GM12878 (cell line): ENCODE results near the gene C10orf143. TPM values are rescaled to one million over a fixed set of nuclear protein-coding genes. Genes with fewer than 3 reads are reported as not detected.

Experiments used
- ATAC-seq: fragments of 200-7000 bp; cut with Tn5 transposase; 3 replicates; pipeline ENCODE4 v1.9.1; 2020; ENCODE audit warnings: mild to moderate bottlenecking, moderate library complexity
- BruUV-seq: library from RNA; stranded (reverse); fragments of 400-500 nt; replicated peaks from 2 replicates; lab custom pipeline; 2021; lab: Mats Ljungman, UMichigan
- CTCF ChIA-PET: fragments of 300-600 bp; sonication (Branson Sonifier 250); formaldehyde crosslinking; extraction: SDS; loops from one replicate; lab custom pipeline; 2021; ENCODE audit warnings: inconsistent platforms; lab: Yijun Ruan, JAX
- POLR2A ChIA-PET: fragments of 350-600 bp; formaldehyde crosslinking; extraction: SDS; loops from one replicate; lab custom pipeline; 2021; ENCODE audit warnings: inconsistent platforms; lab: Charles Lee
- RAD21 ChIA-PET: fragments of 300-600 bp; sonication (Branson Sonifier 250); formaldehyde crosslinking; loops from one replicate; lab custom pipeline; 2023; ENCODE audit warnings: antibody characterized with exemption; ENCODE audit not compliant: unreplicated experiment; lab: Charles Lee
- SMC1A ChIA-PET: fragments of 300-600 bp; sonication (Branson Sonifier 250); formaldehyde crosslinking; loops from one replicate; lab custom pipeline; 2023; ENCODE audit not compliant: unreplicated experiment, uncharacterized antibody; lab: Charles Lee
- DNase-seq: peaks from one replicate; pipeline ENCODE4 v3.0.0-alpha.2; 2011; ENCODE audit warnings: low read depth, low spot score
- FAIRE-seq: peaks from 3 replicates; lab custom pipeline; 2011; peaks lifted over from hg19 to GRCh38; lab: Jason Lieb, UNC
- H2AFZ ChIP-seq: 2 replicates; pipeline ENCODE4 v1.6.0; 2011; ENCODE audit warnings: low read depth, low read length, control low read depth; ENCODE audit not compliant: control insufficient read depth
- H3K27ac ChIP-seq: 2 replicates; pipeline ENCODE4 v1.5.1; 2011; ENCODE audit warnings: control low read depth; ENCODE audit not compliant: control insufficient read depth, insufficient read depth
- H3K27me3 ChIP-seq, 2 experiments: replicated peaks in 1 of 2; 2 replicates each; pipeline versions ENCODE4 v1.6.0 to v1.6.1; 2011; ENCODE audit warnings: low read length in 1 of 2; ENCODE audit not compliant: control insufficient read depth in 2 of 2, insufficient read depth in 2 of 2
- H3K36me3 ChIP-seq, 2 experiments: 2 replicates each; pipeline ENCODE4 v1.5.1; 2011; ENCODE audit warnings: low read length in 1 of 2; ENCODE audit not compliant: control insufficient read depth in 2 of 2, insufficient read depth in 2 of 2
- H3K4me1 ChIP-seq: 2 replicates; pipeline ENCODE4 v1.6.1; 2011; ENCODE audit warnings: mild to moderate bottlenecking, low read length, moderate library complexity, mixed read lengths; ENCODE audit not compliant: control insufficient read depth, insufficient read depth
- H3K4me2 ChIP-seq: 2 replicates; pipeline ENCODE4 v1.6.0; 2011; ENCODE audit warnings: control low read depth; ENCODE audit not compliant: control insufficient read depth, insufficient read depth
- H3K4me3 ChIP-seq: fragments of 200-600 bp; sonication (generic); 2 replicates; pipeline ENCODE4 v1.5.1; 2016
- H3K79me2 ChIP-seq: 2 replicates; pipeline ENCODE4 v1.6.0; 2011; ENCODE audit warnings: low read length; ENCODE audit not compliant: control insufficient read depth, insufficient read depth
- H3K9ac ChIP-seq: 2 replicates; pipeline ENCODE4 v1.8.0; 2011; ENCODE audit warnings: low read length, control low read depth, mixed read lengths; ENCODE audit not compliant: control insufficient read depth, insufficient read depth
- H3K9me3 ChIP-seq: replicated peaks from 3 replicates; pipeline ENCODE4 v1.5.1; 2011; ENCODE audit warnings: mild to moderate bottlenecking, low read length; ENCODE audit not compliant: control insufficient read depth, insufficient read depth
- H4K20me1 ChIP-seq: 2 replicates; pipeline ENCODE4 v1.6.0; 2011; ENCODE audit not compliant: control insufficient read depth, insufficient read depth
- BCL3 ChIP-seq: IDR thresholded peaks from 2 replicates; pipeline ENCODE4 v1.6.1; 2011; ENCODE audit warnings: borderline replicate concordance, low read depth, mild to moderate bottlenecking, moderate library complexity, low read length; ENCODE audit not compliant: insufficient read depth, poor library complexity, severe bottlenecking
- CBFB ChIP-seq: IDR thresholded peaks from 2 replicates; pipeline ENCODE4 v1.6.1; 2016; ENCODE audit warnings: antibody characterized with exemption, low read depth
- CBX5 ChIP-seq: sonication (generic); IDR thresholded peaks from 2 replicates; pipeline ENCODE4 v1.6.1; 2016; ENCODE audit warnings: low read depth, moderate library complexity, mild to moderate bottlenecking, inconsistent platforms
- CUX1 ChIP-seq: IDR thresholded peaks from 2 replicates; pipeline ENCODE4 v1.6.1; 2012; ENCODE audit warnings: improper control_type of control experiment, low read depth, low read length; ENCODE audit not compliant: insufficient replicate concordance
- EGR1 ChIP-seq, 2 experiments: IDR thresholded peaks; 1 replicate in 1 of 2; 2 replicates in 1 of 2; pipeline ENCODE4 v1.6.1; 2011 to 2012; ENCODE audit warnings: low read depth in 2 of 2, low read length in 2 of 2, borderline replicate concordance in 1 of 2, mild to moderate bottlenecking in 1 of 2, moderate library complexity in 1 of 2
- RBBP5 ChIP-seq: fragments of 200-600 bp; sonication (generic); conservative IDR thresholded peaks from 2 replicates; pipeline ENCODE4 v1.6.1; 2016
- RCOR1 ChIP-seq: conservative IDR thresholded peaks from 2 replicates; pipeline ENCODE4 v1.6.1; 2012; ENCODE audit warnings: low read depth, low read length, improper control_type of control experiment
- SREBF2 ChIP-seq: IDR thresholded peaks from 2 replicates; pipeline ENCODE4 v1.6.1; 2012; ENCODE audit warnings: mild to moderate bottlenecking, low read length
- WGBS: methylation state at CpG from one replicate; pipeline ENCODE4 v1.1.6; 2016; ENCODE audit warnings: low lambda C conversion rate; ENCODE audit not compliant: insufficient replicate concordance, insufficient coverage; ENCODE audit errors: missing lambda C conversion rate; 5-methylcytosine and 5-hydroxymethylcytosine counted together
- in situ Hi-C: fragments of 300-500 bp; cut with MboI; formaldehyde crosslinking; loops from 9 replicates; pipeline ENCODE4 v1.14.3; 2018; ENCODE audit warnings: mixed read lengths
- intact Hi-C: fragments of 100-400 bp; cut with micrococcal nuclease; formaldehyde crosslinking; loops from one replicate; pipeline ENCODE4 v1.14.2; 2022; ENCODE audit not compliant: unreplicated experiment
- polyA plus RNA-seq, 11 experiments: library from polyadenylated mRNA; depleted of rRNA in 4 of 11; unstranded in 6 of 11; stranded (reverse) in 5 of 11; fragments of >200 nt; fragmentation: Nextera tagmentation in 4 of 11; fragmentation: Illumina TruSeq in 1 of 11; extraction: Ambion mirVana in 4 of 11; extraction: Trizol in 1 of 11; gene quantifications; 1 replicate in 1 of 11; 2 replicates in 10 of 11; pipeline versions ENCODE4 v1.2.1 to v1.2.3, GENCODE V29; 2011 to 2016; ENCODE audit warnings: inconsistent platforms in 2 of 11, missing spikeins in 2 of 11, low read depth in 1 of 11
- total RNA-seq, 4 experiments: library from RNA; depleted of rRNA in 3 of 4; stranded (reverse); fragments of >200 nt in 3 of 4; fragmentation: Illumina TruSeq in 1 of 4; extraction: Trizol in 1 of 4; gene quantifications; 2 replicates each; pipeline versions ENCODE4 v1.2.1 to v1.2.3, GENCODE V29; 2013 to 2021
- TF ChIP-seq, protein P1 (sequence below): fragments of 450-650 bp; IDR thresholded peaks from 2 replicates; pipeline ENCODE4 v1.6.1; 2018; ENCODE audit warnings: borderline replicate concordance, mild to moderate bottlenecking; ENCODE audit not compliant: partially characterized antibody
- TF ChIP-seq, protein P2 (sequence below): fragments of 450-650 bp; IDR thresholded peaks from 2 replicates; pipeline ENCODE4 v1.6.1; 2017; ENCODE audit warnings: mild to moderate bottlenecking, low read depth, inconsistent platforms; ENCODE audit not compliant: poor library complexity, severe bottlenecking

C10orf143 gene
- total and polyA plus RNA-seq, 10 of the 15 experiments (the other 5 are each of a cell fraction or from before 2014, with no cell fraction given): 0.64 to 7.9 (median 2.6) TPM

DNA sequence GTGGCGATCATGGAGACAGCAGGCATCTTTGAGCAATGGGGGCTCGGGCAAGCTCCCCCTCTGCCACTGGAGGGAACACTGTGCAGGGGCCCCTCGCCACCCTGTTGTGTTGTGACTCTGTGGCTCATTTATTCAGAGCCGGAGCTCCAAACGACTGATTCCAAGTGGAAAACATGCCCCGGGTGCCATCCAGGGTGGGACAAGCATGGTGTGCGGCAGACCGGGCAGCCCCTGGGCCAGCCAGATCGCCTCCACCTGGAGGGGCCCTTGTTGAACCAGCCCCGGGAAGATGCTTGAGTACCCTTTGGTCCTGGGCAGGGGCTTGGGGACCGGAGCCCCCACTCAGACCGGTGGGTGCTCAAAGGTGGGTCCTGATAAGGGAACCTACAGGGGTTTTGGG, 61.4 kb downstream of the C10orf143 start:
- ATAC-seq: no peak
- no peak for FAIRE-seq
- ChIA-PET CTCF (no interaction called here), SMC1A (no interaction called here), POLR2A (no interaction called here), RAD21 (no interaction called here)
- H3K36me3 ChIP-seq: no peaks in the 10 kb centered on the region
- H3K4me2 ChIP-seq: no peak overlapping the region
- H4K20me1 ChIP-seq: no peaks in the 10 kb centered on the region
- no TSS peak for BruUV-seq
- no peak overlapping the region for H3K4me3 ChIP-seq
- DNase-seq: no peak
- no peak overlapping the region for H2AFZ ChIP-seq
- WGBS: 29% methylated on average over 12 of the region's 12 CpGs
- H3K27ac ChIP-seq: no peak overlapping the region
- intact Hi-C loops: no loop called here
- H3K27me3 ChIP-seq: no peaks in the 10 kb centered on the region
- no peaks in the 10 kb centered on the region for H3K4me1 ChIP-seq
- no peak overlapping the region for H3K9ac ChIP-seq
- no peaks in the 10 kb centered on the region for H3K79me2 ChIP-seq
- no peaks in the 10 kb centered on the region for H3K9me3 ChIP-seq
- in situ Hi-C loops: no loop called here
- TF ChIP-seq SREBF2 (no peak), BCL3 (no peak), EGR1 (IDR thresholded peaks at IDR 0.05; ENCODE audit: borderline replicate concordance in 1 of 2, low read depth in 2 of 2, low read length in 2 of 2) (no peak), CBFB (no peak), CBX5 (no peak), RCOR1 (no peak), RBBP5 (no peak), CUX1 (no peak)
- TF ChIP-seq, protein P1, sequence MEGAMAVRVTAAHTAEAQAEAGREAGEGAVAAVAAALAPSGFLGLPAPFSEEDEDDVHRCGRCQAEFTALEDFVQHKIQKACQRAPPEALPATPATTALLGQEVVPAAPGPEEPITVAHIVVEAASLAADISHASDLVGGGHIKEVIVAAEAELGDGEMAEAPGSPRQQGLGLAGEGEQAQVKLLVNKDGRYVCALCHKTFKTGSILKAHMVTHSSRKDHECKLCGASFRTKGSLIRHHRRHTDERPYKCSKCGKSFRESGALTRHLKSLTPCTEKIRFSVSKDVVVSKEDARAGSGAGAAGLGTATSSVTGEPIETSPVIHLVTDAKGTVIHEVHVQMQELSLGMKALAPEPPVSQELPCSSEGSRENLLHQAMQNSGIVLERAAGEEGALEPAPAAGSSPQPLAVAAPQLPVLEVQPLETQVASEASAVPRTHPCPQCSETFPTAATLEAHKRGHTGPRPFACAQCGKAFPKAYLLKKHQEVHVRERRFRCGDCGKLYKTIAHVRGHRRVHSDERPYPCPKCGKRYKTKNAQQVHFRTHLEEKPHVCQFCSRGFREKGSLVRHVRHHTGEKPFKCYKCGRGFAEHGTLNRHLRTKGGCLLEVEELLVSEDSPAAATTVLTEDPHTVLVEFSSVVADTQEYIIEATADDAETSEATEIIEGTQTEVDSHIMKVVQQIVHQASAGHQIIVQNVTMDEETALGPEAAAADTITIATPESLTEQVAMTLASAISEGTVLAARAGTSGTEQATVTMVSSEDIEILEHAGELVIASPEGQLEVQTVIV: no peak
- TF ChIP-seq, protein P2, sequence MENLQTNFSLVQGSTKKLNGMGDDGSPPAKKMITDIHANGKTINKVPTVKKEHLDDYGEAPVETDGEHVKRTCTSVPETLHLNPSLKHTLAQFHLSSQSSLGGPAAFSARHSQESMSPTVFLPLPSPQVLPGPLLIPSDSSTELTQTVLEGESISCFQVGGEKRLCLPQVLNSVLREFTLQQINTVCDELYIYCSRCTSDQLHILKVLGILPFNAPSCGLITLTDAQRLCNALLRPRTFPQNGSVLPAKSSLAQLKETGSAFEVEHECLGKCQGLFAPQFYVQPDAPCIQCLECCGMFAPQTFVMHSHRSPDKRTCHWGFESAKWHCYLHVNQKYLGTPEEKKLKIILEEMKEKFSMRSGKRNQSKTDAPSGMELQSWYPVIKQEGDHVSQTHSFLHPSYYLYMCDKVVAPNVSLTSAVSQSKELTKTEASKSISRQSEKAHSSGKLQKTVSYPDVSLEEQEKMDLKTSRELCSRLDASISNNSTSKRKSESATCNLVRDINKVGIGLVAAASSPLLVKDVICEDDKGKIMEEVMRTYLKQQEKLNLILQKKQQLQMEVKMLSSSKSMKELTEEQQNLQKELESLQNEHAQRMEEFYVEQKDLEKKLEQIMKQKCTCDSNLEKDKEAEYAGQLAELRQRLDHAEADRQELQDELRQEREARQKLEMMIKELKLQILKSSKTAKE: no peak
